HG03439 (cell line): ENCODE data around the gene RXRA.

Experiments
- ATAC-seq: cut with Tn5 transposase; IDR thresholded peaks from one replicate; pipeline ENCODE4 v1.9.1; 2021; ENCODE audit warnings: mild to moderate bottlenecking, moderate library complexity; ENCODE audit not compliant: unreplicated experiment

RXRA gene

DNA sequence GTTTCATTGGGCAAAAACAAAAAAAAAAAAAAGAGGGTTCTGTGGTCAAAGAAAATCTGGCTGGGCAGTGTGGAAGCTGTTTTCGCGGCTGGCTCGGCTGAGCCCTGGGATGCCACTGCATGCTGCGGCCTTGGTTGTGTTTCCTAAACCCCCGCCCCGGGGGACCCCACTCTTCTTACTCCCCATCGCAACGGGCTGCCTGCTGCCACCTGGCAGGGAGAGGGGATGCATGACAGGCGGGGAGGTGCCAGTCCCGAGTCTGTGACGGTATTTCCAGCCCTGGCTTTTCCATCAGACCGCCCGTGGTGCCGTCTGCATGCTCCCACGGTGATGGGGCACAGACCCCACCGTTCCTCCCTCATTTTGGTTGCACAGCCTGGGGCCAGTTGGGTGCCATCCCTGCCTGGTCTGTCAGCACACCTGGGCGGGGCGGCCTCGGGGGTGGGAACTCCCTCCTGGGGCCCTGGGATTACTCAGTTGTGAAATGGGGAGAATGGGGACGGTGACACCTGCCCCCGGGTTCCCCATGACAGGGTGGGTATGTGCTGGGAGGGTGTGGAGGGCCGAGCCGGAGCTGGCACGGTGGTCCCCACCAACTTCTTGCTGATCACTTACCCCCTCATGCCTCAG, 101.0 kb downstream of the RXRA start:
- ATAC-seq = no peak

DNA sequence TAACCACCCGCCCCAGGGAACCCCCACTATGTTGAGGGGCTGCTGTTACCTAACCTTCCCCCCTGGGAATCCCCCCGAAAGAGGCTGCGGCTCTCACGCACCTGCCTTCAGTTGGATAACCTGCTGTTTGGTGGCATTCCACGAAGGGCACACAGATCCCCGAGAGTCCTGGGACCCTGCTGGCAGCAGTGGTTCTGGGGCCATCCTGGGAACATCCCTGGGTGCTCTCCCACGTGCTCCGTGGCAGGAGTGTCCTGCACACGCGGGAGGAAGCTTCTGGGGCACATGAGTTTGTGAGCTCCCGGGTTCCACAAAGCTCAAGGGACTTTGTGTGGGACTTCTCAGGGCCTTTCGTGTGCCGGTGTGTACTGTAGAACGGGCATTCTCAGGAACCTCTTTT, 102.3 kb downstream of the RXRA start:
- ATAC-seq = no peak

DNA sequence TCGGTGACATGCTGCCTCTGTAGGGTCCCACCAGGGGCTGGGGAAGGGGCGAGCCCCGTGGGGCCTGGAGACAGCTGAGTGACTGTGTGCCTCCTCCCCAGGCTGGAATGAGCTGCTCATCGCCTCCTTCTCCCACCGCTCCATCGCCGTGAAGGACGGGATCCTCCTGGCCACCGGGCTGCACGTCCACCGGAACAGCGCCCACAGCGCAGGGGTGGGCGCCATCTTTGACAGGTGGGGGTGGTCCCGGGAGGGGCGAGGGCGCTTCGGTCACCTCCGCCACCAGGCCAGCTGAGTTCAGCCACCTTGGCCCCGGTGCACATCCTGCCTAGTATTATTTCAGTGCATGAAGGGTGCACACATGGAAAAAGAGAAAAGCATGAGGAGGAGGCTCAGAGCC, 102.8 kb downstream of the RXRA start:
- ATAC-seq = no peak

DNA sequence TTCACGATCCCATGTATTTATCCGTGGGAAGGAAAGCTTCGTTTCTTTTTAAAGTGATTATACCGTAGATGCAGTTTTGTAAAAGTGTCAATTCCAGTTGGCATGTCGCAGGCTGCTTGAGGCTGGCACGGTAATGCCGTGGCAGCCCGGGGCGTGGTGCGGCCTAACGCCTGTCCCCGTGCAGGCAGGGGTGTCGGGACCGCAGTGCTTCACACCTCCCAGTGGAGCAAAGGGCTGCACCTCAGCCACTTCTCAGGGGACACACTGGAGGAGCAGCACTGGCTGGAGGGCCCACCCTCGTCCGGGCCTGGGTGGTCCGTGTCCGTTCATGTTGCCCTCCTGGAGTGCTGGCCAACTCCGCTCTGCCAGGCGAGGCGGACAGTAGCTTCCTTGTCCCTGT, 103.2 kb downstream of the RXRA start:
- ATAC-seq = no peak

DNA sequence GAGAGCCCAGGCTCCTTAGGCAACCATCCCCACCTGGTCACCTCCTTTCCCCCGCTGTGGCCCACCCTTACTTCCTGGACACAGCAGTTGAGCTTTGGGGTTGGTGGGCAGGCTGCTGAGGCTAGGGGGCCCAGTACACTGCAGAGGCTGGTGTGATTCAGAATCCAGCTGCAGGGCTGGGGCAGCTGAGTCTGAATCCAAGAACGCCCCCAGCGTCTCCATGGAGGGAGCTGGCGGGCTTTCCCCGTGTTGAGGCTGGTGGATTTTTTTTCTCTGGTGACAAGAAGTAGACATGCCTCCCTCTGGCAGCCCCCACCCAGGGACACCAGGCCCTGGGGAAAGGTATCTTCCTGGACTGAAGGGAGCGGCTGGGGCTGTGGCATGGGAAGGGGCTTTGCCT, 104.8 kb downstream of the RXRA start:
- ATAC-seq = no peak

DNA sequence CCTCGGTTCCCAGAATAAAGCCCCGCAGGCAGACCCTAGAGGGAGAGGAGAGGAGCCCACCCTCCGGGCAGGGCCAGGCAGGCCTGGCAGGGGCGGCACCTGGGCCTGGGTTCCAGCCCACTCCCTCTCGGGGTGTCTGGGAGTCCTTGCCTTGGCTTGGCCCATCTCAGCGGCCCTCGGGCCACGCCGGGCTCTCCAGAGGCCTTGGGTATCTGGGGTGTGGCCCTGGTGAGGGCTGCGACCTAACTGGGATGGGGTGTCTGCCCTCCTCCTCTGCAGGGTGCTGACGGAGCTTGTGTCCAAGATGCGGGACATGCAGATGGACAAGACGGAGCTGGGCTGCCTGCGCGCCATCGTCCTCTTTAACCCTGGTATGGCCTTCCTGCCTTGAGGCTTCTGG, 105.4 kb downstream of the RXRA start:
- ATAC-seq = no peak

DNA sequence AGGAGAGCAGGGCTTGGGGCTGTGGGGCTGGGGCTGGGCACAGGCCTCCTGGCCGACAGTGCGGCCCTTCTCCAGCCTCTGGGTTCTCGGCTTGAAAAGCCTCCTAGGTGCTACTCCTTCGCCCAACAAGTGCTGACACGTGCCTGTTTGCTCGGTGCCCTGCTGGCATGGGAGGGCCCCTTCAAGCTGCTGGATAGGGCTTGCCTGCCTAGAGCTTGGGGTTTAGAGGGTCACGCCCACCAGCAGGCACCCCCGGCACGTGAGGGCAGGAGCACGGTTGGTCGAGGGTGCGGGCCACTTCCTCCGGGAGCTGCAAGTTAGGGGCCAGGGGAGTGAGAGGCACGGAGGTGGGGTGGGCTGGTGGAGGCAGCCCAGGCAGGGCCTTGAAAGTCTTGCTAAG, 106.2 kb downstream of the RXRA start:
- ATAC-seq = no peak

DNA sequence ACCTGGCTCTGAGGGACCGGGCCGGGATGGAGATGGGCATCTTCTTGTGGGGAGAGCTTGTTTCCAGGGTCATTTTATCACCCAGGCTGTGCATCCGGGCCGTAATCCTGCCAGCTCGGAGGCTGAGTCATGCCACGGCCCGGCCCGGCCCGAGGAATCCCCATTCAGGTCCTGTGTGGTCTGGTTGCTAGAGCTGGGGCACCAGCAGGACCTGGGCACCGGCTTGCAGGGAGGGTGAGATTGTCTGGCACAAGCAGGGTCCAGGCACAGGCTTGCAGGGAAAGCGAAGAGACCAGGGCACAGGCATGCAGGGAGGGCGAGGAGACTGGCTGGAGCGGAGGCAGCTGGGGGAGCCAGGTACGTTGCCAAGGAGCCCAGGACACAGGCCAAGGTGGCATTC, 106.8 kb downstream of the RXRA start:
- ATAC-seq = no peak

DNA sequence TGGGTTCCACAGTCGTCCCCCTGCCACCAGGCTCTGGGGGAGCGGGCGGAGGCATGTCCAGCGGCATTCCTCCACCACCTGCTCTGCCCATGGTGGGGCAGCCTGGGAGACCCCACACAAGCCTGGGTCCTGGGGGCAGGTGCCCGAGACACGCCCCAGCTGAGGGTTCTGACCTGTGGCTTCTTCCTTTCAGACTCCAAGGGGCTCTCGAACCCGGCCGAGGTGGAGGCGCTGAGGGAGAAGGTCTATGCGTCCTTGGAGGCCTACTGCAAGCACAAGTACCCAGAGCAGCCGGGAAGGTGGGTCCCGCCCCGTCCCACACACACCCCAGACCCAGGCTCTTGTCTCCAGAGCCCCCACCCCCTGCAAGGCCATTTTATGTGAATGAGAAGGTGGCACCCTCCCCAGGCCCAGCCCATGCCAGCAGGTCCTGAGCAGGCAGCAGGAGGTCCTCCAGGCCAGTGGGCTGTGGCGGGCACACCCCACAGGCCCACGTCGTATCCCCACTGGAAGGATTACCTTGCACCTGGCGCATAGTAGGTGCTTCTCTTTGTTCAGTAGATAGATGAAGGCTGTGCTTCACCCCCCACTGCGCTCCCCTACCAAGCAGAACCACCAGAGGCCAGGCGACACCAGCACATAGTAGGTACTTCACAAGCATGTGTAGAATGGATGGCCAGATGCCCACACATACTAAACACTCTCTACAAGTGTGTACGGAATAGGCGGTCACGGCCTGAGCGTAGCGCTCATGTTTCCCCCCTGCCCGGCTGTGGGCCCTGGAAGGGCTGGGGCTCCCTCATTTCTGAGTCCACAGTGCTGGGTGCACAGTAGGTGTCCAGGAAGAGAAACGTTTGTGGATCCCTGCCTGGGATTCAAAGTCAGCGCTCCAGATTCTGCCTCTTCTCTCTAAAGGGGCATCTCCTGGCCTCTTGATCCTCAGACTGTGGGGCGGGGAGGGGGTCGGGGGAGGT, 107.9 kb downstream of the RXRA start:
- ATAC-seq = no peak

DNA sequence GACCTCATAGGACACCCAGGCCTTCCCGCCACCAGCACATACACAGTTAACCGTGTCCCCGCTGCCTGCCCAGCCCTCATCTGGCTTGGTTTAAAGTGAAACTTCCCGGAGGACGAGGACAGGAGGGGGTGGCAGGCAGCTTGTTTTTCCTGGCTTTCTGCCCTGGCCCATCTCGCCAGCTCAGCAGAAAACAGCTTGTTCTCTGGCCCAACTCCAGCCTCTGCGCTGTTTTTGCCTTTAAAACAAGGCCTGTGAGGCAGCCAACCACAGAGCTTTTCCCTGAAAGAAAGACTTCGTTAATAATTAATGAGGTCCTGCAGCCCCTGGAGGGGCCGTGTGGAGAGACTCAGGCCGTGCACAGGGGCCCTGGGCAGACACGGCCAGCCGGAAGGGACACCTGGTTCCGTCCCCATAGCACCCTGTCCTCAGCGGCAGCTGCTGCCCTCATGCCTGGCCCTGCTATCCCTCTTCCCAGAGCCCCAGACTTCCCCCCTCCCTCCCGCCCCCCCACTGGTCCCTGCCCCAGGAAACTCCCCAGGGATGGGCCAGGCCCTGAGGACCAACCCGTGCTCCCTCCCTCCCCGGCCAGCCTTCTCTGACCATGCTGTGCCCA, 108.7 kb downstream of the RXRA start:
- ATAC-seq = no peak

DNA sequence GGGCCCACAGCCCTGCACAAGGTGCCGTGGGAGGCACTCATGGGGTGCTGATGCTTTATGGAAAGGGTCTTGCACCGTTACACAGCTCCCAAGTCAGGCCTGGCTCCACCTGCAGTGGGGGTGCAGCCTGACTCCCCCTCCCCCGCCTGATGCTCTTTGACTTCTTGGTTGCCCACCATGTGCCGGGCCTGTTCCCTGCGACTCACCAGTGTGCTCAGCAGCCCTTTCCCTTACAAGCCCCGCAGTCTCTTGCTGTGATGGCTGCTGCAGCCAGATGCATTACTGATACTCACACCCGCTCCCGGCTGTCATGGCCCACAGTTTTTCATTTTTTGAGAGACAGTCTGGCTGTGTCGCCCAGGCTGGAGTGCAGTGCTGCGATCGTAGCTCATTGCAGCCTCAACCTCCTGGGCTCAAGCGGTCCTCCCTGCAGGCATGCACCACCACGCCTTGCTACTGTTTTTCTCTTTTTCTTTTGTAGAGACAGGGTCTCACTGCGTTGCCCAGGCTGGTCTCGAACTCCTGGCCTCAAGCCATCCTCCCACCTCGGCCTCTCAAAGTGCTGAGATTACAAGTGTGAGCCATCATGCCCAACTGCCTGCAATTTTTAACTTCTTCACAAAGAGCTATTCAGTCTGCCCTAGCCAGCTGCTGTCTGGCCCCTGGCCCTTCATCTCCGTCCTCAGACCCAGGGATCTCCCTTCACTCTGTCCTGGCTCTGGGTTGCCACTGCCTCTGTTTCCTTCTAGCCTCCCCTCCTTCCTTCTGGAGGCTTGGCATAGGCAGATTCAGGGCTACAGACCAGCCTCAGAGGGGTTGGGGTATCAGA, 109.5 kb downstream of the RXRA start:
- ATAC-seq = no peak

DNA sequence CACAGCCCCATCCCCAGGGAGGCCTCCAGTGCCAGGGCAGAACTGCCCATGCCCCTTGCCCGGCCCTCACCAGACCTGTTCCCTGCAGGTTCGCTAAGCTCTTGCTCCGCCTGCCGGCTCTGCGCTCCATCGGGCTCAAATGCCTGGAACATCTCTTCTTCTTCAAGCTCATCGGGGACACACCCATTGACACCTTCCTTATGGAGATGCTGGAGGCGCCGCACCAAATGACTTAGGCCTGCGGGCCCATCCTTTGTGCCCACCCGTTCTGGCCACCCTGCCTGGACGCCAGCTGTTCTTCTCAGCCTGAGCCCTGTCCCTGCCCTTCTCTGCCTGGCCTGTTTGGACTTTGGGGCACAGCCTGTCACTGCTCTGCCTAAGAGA, 110.1 kb downstream of the RXRA start:
- no peak for ATAC-seq

DNA sequence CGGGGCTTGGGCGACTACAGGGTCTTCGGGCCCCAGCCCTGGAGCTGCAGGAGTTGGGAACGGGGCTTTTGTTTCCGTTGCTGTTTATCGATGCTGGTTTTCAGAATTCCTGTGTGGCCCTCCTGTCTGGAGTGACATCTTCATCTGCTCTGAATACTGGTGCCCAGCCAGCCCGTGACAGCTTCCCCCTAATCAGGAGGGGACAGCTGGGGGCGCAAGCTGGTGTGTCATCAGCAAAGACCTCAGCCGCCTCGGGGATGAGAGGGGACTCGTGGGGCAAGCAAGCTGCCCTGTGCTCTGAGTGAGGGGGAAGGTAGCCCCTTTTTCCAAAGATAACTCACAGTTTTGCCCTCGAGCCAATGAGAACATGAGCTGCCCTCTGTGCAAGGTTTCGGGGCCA, 110.7 kb downstream of the RXRA start:
- no peak for ATAC-seq

DNA sequence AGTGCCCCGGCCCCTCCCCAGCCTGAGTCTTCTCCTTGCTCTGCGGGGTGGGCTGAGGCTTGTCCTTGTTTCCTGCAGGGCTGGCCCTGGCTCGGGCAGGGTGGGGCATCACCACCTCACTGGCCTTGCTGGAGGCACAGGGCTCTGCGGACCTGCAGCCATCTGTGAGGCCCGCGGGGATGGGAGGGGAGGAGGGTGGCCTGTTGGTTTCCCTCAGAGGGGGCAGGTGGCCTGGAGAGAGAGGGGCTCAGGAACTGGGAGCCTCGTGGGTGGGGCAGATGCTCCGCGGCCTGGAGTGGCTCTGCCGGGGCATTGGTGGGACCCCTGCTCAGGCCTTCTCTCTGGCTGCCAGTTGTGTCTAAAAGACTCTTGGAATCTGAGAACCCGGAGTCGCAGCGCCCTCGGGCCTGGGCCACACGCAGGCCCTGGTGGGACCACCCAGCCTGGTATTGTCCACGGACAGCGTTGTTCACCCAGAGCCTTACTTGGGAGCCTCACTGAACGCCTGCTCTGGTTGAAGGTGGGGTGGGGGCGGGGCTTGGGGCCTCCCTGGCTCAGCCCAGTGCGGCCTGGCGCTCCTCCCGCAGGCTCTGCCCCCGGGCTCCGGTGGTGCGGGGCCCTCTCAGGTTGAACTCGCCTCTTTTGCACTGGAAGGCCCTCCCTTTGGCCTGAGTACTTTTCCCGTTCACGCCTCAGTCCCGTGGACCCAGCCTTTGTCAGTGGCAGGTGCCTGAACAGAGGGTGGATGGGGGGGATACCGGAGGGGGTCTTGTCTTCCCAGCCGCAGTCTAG, 111.3 kb downstream of the RXRA start:
- ATAC-seq = no peak

DNA sequence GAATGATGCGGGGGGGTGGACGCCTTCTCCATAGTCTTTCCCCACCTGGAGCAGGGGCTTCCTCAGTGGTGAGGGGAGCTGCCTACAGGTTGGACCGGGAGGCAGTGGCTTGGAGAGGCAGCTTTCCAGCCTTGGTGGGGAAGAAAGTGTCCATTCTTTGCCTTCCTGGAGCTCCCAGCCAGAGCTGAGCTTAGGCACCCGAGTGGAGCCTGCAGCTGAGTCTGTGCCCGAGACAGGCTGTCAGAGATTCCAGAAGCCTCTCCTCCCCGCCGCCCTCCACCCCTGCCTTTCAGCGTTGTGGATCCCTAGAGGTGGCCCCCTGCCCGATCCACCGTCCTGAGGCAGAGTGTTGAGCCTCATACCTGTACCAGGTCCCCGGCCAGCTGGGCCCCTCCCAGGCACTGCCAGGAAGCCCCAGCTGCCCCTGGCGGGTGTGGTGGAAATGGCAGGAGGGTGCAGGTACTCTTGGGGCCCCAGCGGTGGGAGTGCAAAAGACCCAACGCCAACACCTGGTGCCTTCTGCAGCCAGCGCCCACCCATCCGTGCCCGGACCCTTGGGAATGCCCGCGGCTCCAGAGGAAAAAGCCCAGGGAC, 112.0 kb downstream of the RXRA start:
- no peak for ATAC-seq

DNA sequence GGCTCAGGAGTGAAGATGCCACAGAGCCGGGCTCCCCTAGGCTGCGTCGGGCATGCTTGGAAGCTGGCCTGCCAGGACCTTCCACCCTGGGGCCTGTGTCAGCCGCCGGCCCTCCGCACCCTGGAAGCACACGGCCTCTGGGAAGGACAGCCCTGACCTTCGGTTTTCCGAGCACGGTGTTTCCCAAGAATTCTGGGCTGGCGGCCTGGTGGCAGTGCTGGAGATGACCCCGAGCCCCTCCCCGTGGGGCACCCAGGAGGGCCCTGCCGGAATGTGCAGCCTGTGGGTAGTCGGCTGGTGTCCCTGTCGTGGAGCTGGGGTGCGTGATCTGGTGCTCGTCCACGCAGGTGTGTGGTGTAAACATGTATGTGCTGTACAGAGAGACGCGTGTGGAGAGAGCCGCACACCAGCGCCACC, 113.1 kb downstream of the RXRA start:
- no peak for ATAC-seq

DNA sequence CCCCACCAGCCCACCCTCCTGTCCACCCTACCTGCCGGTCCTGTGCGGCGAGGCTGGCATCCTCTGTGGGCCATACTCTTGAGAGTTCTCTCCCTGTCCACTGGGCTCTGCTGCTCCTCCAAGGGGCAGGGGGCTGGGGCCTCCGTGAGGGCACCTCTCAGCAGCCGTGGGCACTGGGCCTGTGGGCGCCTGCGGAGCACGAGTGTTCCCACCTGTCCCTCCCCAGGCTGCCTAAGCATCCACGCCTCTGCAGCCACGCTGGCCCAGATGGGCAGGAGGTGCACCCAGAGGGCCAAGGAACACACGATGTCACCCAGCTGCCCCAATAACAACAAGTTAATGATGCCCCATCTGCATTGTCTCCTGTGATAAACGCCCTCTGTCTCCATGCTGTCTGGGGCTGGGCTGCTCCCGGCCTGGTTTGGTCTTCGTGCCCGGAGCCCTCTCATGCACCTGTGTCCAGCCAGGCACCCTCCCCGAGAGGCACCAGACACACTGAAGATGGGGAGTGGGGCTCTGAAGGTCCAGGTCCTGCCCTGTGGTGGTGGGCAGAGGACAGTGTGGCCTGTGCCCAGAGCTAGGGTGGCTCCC, 114.5 kb downstream of the RXRA start:
- no peak for ATAC-seq

DNA sequence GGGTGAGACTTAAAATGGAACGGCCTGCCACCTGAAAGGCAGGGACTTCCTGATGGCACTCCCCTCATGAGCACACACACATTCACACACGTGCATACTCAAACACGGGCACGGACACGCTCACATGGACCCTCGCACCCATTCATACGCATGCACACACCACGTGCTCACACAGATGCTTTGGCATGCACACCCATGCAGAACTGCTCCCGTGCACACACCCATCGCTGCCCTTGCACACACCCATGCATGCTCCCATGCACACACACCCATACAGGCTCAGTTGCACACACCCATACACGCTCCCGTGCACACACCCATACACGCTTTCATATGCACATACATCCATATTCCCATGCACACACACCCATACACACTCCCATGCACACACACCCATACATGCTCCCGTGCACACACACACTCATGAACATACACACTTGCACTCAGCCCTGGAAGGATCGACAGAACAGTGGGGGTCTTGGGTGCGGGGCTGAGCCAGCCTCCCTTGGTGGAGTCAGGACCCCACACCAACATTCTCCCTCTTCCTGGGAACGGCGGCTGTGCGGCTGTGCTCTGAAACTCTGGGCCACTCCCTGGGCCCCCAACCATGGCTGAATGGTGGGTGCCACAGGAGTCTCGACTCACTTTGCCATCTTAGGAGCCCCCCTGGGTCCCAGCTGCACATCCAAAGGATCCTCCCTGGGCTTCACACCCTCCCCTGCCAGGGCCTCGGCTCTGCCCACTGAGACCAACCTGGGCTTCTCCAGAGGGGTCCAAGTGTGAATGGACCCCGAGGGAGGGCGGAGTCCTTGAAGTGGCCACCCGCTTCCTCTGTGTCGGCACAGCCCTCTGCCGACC, 115.2 kb downstream of the RXRA start:
- no peak for ATAC-seq

DNA sequence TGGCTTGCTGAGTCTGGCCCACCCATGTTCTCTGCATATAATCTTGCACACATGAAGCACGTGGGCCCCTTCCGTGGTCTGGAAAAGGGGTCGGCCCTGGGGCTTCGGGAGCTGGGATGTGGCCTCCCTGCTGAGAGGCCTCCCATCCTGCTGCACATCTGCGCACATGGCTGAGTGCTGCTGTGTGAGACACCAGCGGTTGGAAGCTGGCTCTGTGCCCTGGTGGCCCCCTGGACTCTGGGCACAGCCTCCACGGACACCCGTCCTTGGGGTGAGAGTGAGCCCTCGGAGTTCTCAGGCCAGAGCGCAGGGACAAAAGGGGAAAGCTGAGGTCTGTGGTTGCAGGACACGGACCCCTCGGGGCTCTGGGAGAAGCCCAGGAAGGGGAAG, 115.8 kb downstream of the RXRA start:
- ATAC-seq = no peak
